GM21367 (cell line): ENCODE results near the gene ELP4.
"Not testable (repeated sequence)": the region's sequence is repeated elsewhere in the genome, so short reads cannot be mapped to it uniquely, and the experiment has no call there.

Experiments used
- ATAC-seq: cut with Tn5 transposase; IDR thresholded peaks from one replicate; pipeline ENCODE4 v1.9.1; 2021; ENCODE audit not compliant: unreplicated experiment

ELP4 gene, protein sequence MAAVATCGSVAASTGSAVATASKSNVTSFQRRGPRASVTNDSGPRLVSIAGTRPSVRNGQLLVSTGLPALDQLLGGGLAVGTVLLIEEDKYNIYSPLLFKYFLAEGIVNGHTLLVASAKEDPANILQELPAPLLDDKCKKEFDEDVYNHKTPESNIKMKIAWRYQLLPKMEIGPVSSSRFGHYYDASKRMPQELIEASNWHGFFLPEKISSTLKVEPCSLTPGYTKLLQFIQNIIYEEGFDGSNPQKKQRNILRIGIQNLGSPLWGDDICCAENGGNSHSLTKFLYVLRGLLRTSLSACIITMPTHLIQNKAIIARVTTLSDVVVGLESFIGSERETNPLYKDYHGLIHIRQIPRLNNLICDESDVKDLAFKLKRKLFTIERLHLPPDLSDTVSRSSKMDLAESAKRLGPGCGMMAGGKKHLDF

DNA sequence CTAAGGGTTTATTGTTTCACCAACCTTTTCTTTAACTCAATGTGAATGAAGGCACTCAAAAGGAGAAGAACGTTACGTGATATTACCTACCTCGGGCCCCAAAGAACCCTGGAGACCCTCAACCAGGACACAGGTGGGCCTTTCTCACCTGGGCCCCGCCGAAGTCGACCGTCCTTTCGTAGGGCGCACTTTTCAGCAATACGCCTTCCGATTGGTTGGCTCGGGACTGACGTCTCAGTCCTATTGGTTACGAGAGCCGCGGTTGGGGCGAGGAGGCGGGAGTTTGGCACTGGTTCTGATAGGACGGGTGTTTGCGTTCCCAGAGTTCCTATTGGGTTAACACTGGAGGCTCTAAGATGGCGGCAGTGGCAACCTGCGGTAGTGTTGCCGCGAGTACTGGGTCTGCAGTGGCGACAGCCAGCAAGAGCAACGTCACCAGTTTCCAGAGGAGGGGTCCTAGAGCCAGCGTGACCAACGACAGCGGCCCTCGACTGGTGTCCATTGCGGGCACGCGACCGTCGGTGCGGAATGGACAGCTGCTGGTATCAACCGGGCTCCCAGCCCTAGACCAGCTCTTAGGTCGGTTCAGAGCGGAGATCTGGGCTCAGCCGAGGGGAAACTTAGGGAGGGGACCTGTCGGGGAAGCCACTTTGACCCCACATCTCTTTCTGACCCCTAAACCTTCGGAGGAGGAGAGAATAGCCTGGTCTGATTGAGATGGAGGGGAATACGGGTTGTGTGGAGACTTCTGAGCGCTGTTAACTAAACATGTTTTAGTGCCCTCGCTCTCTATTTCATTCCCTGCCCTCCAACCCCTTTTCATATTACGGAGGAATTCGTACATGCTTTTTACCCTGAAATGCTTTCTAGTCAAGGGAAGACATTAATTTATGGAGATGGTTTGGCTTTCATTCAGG lies at the start of gene ELP4, which contains the start of gene IMMP1L:
ELP4 (plus strand) TSS at position 339 of the 917 bp plus-strand sequence; CDS start at position 357, 18 bp downstream.
IMMP1L (minus strand) TSS at position 194 of the 917 bp plus-strand sequence. CDS start 46,346 bp downstream, outside the sequence.
- peak; percentile 99 for ATAC-seq

DNA sequence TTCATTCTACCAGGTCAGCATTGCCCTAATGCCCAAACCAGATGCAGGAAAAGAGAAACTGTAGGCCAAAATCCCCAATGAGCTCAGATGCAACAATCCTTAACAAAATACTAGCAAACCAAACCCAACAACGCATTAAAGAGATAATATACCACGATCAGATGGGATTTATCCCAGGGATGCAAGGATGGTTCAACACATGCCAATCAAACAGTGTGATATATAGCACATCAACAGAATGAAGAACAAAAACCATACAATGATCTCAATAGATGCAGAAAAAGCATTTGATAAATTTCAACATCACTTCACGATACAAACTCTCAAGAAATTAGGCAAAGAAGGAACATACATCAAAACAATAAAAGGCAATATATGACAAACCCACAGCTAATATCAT lies 45.1 kb upstream of the ELP4 start:
- no peak for ATAC-seq

DNA sequence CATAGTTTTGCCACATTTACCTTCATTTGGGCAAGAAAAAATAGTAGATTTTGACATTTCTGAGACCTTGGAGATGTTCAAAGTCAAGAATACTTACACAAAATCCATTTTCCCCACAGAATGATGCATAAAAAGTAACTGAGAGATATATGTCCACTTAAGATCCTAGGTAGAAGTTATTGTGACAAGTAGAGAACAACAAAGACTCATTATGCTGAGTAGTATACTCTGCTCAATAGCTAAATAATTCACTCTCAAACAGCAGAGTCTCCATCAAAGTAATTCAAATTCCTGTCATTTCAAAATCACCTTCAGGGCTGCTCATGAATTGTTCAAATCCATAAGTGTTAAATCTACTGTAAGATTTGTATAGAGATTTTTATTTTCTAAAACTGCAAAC lies 35.5 kb upstream of the ELP4 start:
- no peak for ATAC-seq

DNA sequence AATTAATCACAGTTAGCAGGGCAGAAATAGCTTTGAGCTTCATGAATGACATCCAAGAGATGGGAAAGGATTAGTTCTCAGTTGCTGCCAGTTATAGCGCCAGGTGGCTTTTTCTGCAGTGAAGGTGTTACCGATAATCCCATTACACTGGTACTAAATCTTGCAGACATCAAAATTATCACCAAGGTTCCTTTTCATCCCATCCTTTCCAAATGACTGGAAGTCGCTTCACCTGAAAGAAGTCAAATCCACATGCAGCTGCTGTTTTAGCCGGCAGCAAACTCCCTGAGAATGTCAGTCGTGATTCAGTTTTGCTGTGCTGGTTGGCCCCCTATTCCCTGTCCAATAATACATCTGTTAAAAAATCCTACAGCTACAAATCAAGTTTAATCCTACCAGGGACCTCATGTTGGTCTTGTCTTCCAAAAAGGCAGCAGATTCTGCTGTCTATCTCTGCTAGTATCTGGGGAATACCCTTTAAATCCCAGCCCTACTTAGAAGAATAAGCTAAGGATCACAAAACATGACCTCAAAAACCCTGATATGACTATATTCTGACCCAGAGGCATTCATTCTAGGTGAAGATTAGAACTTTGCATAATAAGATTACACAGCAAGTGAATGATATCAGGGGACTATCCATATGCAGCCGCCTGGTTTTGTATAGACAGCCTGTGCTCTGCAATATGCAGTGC lies 31.9 kb upstream of the ELP4 start:
- no peak for ATAC-seq

DNA sequence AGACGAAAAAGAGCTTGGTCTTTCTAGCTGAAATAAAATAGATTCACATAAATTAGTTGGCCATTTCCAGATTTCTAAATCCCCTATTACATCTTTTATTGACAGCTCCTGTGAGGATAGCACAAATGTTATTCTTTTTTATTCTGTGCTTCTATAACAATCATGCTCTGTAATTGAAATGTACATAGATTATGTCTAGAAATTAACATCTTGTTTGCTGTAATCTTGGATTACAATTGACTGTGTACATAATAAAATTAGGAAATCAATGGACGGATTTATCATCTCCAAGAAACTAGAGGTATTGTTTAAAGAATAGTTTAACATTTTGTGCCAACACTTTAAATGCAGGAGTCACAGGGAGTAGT lies 31.4 kb upstream of the ELP4 start:
- ATAC-seq = no peak

DNA sequence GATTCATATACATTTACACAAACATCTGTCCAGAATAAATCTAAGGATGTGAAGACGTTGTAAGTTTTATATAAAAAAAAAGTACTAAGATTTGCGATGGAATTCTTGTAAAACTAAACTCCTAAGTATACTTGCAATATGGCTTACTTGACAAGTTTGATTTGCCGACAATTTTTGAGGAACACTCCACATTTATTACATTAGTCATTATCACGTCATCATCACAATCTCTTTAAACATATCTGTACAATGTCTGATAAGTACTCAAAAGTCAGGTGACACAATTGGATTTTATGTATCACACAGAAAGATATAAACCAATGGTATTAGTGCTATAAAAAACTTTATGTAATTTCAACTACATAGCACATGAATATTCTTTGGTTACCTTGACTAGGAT lies 30.5 kb upstream of the ELP4 start:
- no peak for ATAC-seq

DNA sequence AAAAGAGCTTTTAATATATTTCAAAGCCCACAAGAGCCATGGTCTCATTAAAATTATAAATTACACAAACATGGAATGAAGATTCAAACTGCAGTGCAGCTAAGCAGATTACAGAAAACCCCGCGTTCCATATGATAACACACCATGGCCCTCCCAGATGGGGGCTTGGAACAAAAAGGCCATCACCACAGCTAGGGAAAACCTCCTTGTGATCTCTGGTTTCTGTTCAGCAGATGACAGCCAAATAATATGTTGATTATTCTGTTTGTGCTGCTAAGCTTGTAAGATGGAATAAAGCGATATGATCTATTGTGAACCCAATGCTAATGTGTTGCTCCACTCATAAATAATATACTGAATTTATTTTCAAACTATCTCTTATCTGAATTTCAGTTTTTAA lies 28.6 kb upstream of the ELP4 start:
- no peak for ATAC-seq

DNA sequence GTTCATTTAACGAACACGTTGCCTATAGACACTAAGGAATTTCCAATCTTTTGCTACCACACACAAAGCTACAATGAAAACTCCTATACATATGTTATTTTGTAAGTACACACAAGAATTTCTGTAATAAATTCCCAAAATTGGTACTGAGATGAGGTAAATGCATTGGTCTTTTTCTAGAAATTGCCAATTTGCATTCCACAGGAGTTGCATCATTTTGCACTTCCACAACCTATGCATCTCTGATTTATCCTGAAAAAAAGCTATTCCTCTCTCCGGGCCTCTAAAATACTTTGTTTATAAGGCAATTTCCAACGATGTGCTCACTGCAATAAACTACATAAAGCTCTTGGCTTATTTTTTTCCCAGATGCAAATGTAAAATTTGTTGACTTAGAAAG lies 25.1 kb upstream of the ELP4 start:
- no peak for ATAC-seq

DNA sequence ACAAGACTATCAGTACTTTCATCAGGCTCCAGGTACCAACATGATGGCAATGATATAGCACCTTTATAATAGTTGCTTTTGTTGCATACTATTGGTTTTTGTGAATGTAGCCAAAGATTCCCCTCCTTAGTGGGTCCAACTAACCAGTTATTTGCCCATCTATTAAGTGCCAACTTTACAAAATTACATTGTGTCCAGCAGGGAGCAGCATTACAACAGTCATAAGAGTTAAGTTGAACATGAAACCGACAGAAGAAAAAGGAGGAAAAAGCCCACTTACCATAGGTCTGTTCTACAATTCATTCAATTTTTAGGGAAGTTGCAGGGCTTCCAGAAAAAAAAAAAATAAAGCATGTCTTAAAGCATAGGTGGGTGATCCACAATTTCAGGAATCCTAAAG lies 21.7 kb upstream of the ELP4 start:
- ATAC-seq = no peak

DNA sequence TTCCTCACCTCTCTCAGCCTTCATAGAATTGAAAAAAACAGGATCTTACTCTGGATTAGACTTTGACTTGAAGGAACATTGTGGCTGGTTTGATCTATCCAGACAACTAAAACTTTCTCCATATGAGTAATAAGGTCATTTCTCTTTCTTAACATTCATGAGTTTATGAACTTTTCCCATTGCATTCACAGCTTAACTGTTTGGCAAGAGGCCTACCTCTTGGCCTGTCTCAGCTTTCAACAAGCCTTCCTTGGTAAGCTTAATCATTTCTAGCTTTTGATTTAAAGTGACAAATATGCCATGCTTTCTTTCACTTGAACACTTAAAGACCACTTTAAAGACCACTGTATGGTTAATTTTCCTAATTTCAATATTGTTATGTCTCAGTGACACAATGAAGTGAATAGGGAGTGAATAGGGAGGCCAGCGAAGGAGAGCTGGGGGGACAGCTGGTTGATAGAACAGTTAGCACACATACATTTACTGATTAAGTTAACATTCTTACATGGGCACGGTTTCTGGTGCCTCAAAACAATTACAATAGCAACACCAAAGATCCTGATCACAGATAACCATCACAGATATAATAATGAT lies 17.1 kb upstream of the ELP4 start:
- ATAC-seq = no peak

DNA sequence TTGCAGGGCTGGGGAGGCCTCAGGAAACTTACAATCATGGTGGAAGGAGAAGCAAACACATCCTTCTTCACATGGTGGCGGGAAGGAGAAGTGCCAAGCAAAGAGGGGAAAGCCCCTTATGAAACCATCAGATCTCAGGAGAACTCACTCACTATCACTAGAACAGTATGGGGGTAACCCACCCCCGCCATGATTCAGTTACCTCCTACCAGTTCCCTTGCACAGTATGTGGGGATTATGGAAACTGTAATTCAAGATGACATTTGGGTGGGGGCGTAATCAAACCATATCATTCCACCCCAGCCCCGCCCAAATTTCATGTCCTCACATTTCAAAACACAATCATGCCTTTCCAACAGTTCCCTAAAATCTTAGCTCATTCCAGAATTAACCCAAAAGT lies 16.3 kb upstream of the ELP4 start:
- no peak for ATAC-seq

DNA sequence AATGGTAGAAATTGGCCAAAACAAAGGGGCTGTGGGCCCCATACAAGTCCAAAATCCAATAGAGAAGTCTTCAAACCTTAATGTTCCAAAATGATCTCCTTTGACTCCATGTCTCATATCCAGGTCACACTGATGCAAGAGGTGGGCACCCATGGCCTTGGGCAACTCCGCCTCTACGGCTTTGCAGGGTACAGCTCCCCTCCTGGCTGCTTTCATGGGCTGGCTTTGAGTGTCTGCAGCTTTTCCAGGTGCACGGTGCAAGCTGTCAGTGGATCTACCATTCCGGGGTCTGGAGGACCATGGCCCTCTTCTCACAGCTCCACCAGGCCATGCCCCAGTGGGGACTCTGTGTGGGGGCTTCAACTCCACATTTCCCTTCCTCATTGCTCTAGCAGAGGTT lies 15.8 kb upstream of the ELP4 start:
- ATAC-seq = not testable (repeated sequence)

DNA sequence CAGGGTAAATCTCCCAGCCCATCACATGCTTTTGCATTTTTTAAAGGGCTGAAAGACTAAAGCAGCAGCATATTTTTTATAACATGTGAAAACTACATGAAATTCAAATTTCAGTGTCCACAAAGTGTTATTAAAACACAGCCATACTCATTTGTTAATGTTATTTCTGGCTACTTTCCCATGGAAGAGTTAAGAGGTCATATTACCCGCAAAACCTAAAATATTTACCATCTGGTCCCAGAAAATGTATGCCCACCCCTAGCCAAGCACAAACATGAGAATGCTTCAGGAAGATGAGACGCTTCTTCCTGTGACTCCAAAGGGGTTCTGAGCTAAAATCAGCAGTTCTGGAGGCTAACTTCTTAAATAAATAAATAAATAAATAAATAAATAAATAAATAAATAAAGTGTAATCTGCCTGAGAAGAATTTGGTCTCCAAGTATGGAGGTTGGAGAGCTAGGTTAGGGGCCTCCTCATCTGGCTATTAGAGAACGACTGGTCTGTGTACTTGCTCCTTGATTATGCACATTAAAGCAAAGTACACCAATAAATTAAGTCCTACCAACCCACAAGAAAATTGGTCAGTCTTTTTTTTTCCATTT lies 9.9 kb upstream of the ELP4 start:
- no peak for ATAC-seq

DNA sequence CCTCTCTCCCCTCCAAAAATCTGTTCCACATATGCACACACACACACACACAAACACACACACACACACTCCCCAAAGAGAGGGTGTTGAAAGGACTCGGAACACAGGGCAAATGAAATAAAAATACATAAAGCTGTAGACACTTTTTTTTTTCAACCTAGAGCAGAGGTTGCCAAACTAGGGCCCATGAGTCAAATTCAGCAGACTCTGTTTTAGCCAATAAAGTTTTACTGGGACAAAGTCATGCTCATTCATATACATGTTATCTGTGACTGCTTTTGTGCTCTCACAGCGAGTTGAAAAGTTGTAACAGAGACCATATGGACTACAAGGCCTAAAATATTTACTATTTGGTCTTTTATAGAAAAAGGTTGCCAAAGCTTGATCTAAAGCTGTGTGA lies 9.0 kb upstream of the ELP4 start:
- no peak for ATAC-seq

DNA sequence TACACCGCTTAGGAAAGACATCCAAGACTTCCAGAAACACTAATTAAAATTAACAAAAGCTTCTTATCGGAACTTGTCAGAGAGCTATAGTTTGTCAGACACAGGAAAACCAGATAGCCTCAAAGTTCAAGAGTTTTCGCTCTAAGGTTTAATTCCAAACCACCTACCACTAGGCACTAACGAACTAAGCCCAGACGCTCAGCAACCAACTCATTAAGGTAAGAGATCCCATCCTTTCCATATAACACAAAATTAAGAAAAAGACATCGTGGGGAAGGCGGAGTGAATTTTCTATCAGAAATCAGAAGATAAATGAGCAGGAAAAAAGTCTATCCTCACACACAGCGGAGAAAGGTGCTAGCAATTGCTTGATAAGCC lies 527 bp upstream of the ELP4 start:
- peak; percentile 7 for ATAC-seq

DNA sequence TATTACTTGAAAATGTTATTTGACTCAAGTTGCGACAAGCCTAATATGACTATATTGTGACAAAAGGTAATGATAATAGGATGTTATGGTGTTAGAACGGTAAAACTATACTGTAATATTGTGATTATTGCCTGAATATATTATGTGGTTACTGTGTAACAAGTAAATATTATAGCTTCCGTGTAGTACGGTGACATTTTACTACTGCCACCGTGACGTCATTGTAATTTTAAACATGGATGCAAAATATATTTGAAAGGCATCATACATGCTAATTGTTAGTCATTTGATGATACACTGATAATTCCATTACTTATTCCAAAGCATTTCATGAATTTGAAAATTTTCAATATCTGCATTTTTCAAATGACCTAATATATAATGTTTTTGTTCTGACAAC lies 2.5 kb downstream of the ELP4 start:
- ATAC-seq = no peak

DNA sequence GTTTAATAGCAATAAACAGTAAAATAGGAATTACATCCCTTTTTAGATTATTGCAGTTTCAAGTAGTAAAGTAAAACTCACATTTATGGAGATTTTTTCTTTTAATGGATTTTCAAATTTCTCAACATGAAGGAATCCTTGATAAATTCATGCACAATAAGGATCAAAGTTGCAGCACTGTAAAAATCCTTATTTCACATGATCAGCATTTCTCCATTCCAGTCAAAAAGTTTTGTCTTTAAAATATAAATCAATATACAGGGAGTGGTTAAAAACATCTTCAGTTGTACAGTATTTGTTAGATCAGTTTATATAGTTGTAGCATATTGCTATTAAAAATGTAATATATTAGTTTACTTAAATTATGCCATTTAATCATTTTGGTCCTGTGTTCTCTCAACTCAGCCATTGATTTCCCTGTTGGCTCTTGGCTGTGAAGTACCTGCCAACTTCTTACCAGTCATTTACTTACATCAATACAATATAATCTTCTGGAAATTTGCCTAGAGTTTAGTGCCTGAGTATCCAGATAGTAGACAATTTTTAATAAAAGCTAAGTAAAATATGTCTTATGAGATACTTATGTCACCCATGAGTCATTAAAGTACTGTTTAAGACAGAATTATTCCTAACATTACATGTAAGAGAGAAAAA lies 12.1 kb downstream of the ELP4 start:
- no peak for ATAC-seq

DNA sequence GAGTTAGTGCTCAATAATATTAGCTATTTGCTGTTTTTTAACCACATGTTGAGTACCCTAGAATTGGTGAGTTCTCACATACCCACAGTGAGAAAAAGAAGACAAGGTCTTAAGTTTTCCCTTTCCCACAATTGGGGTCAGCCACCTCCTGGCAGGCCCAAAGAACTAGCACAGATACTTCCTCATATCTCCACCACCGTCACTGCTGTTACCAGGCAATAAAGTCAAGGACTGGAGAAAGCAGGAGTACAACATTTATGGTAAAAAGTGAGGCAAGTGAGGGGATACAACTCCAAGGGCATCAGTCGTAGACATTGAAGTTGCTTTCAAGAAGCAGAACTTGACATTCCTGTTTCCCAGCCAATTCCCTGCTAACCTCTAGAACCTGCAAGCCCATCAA lies 19.6 kb downstream of the ELP4 start:
- ATAC-seq = no peak

DNA sequence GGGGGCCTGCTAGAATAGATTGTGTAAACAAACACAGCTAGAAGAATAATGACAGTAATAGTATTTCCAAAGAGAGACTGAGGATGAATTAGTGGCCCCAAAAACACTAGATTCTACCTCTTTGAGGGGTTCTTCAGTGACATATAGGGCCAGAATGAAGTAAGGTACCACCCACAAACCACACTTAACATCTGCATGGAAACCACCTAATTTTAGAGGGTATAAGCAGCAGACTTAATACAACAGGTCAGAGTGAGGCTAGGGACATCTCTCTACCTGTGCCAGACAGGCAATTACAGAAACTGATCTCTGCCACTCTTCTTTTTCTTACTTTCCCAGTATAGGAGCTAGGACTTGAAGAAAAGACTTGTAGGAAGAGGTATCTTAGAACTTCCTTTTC lies 20.1 kb downstream of the ELP4 start:
- ATAC-seq = no peak

DNA sequence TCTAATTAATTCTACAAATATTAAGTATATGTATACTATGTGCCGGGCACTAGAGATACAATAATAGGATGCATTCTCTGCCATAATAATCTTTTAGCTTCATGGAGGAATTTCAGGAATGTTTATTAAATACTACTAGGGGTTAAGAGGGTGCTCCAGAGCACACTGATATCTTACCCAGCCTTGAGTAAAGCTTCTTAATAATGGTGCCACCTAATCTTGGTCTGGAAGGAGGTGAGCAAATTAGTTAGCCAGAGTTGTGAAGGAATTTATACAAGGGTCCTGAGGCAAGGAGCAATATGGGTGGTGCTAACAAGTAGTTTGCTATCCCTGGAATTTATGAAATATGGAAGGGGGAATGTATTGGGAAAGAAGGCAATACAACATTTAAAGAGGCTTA lies 21.7 kb downstream of the ELP4 start:
- no peak for ATAC-seq
